ENCODE measurements around the gene PPAN.

PPAN gene

GRCh38 chr19:10106100-10106936 is at the start of gene PPAN:
PPAN (plus strand) TSS chr19:10106362; CDS start chr19:10106395, 33 bp downstream.
- peak; percentile 93 for DNase-seq (ENCODE audit: low read depth, low spot score)

GRCh38 chr19:10061717-10062310 is 44.3 kb upstream of the PPAN start:
- no peak for DNase-seq (ENCODE audit: low read depth, low spot score)

- no peak for DNase-seq (ENCODE audit: low read depth, low spot score)
These were observed 38.0 kb upstream of the PPAN start for GRCh38 chr19:10068205-10068604.

GRCh38 chr19:10069046-10069445 is 37.1 kb upstream of the PPAN start:
- DNase-seq (ENCODE audit: low read depth, low spot score), result no peak

- no peak for DNase-seq (ENCODE audit: low read depth, low spot score)
These were observed 35.3 kb upstream of the PPAN start for GRCh38 chr19:10070730-10071446.

GRCh38 chr19:10074153-10074552 is 32.0 kb upstream of the PPAN start:
- no peak for DNase-seq (ENCODE audit: low read depth, low spot score)

- DNase-seq (ENCODE audit: low read depth, low spot score), result no peak
These were observed 29.6 kb upstream of the PPAN start for GRCh38 chr19:10076535-10076934.

GRCh38 chr19:10078329-10078728 is 27.8 kb upstream of the PPAN start:
- no peak for DNase-seq (ENCODE audit: low read depth, low spot score)

- DNase-seq (ENCODE audit: low read depth, low spot score), result no peak
These were observed 27.1 kb upstream of the PPAN start for GRCh38 chr19:10079031-10079453.

- no peak for DNase-seq (ENCODE audit: low read depth, low spot score)
These were observed 22.3 kb upstream of the PPAN start for GRCh38 chr19:10083911-10084310.

GRCh38 chr19:10084803-10085202 is 21.4 kb upstream of the PPAN start:
- DNase-seq (ENCODE audit: low read depth, low spot score), result no peak

- peak; percentile 40 for DNase-seq (ENCODE audit: low read depth, low spot score)
These were observed 20.2 kb upstream of the PPAN start, which contains the start of gene SHFL for GRCh38 chr19:10085641-10086590. SHFL (plus strand) TSS chr19:10086317; CDS start chr19:10086428, 111 bp downstream.

GRCh38 chr19:10086591-10087192 is 19.5 kb upstream of the PPAN start:
- no peak for DNase-seq (ENCODE audit: low read depth, low spot score)

- DNase-seq (ENCODE audit: low read depth, low spot score), result no peak
These were observed 18.7 kb upstream of the PPAN start for GRCh38 chr19:10087296-10088061.

GRCh38 chr19:10088949-10089554 is 17.1 kb upstream of the PPAN start:
- no peak for DNase-seq (ENCODE audit: low read depth, low spot score)

- no peak for DNase-seq (ENCODE audit: low read depth, low spot score)
These were observed 16.3 kb upstream of the PPAN start for GRCh38 chr19:10089801-10090375.

GRCh38 chr19:10091370-10091687 is 14.8 kb upstream of the PPAN start:
- DNase-seq (ENCODE audit: low read depth, low spot score), result no peak

GRCh38 chr19:10091895-10092641 is 14.1 kb upstream of the PPAN start:
- DNase-seq (ENCODE audit: low read depth, low spot score), result no peak
